Tibial nerve (tissue), 4 donors: ENCODE measurements around the gene THOC6. TPM values are rescaled to one million over a fixed set of nuclear protein-coding genes. Genes with fewer than 3 reads are reported as not detected.

Experiments used
- DNase-seq, 2 donors: peaks; one replicate each; pipeline ENCODE4 v3.0.0-alpha.2; 2019; ENCODE audit warnings: low spot score in 2 of 2
- H3K27ac ChIP-seq, 4 donors: fragments of 200-600 bp; sonication (generic) in 3 of 4; one replicate each; pipeline ENCODE4 v1.5.1; 2017 to 2019; ENCODE audit warnings: mild to moderate bottlenecking in 1 of 4
- H3K27me3 ChIP-seq, 2 donors: fragments of 200-600 bp; sonication (generic) in 1 of 2; one replicate each; pipeline versions ENCODE4 v1.5.1 to v1.6.0; 2017 to 2019
- H3K36me3 ChIP-seq, 3 donors: fragments of 200-600 bp; sonication (generic); one replicate each; pipeline ENCODE4 v1.5.1; 2018 to 2019
- H3K4me1 ChIP-seq, 4 donors: fragments of 200-600 bp; sonication (generic) in 3 of 4; one replicate each; pipeline ENCODE4 v1.5.1; 2017 to 2019
- H3K4me3 ChIP-seq, 4 donors: fragments of 200-600 bp; sonication (generic) in 3 of 4; one replicate each; pipeline ENCODE4 v1.5.1; 2017 to 2019; ENCODE audit warnings: mild to moderate bottlenecking in 1 of 4, moderate library complexity in 1 of 4
- H3K9me3 ChIP-seq, 4 donors: fragments of 200-600 bp; sonication (generic) in 3 of 4; one replicate each; pipeline ENCODE4 v1.5.1; 2017 to 2019
- EP300 ChIP-seq, 2 donors: sonication (generic); formaldehyde crosslinking; IDR thresholded peaks; one replicate each; pipeline ENCODE4 v1.6.1; 2017; ENCODE audit warnings: antibody characterized with exemption in 2 of 2, mild to moderate bottlenecking in 1 of 2
- POLR2A ChIP-seq, 2 donors: fragments of 450-650 bp; IDR thresholded peaks; one replicate each; pipeline ENCODE4 v1.6.1; 2017; ENCODE audit warnings: antibody characterized with exemption in 2 of 2, mild to moderate bottlenecking in 2 of 2, moderate library complexity in 2 of 2
- WGBS, 2 donors: methylation state at CpG; one replicate each; pipeline ENCODE4 v1.1.5; 2018; 5-methylcytosine and 5-hydroxymethylcytosine counted together
- total RNA-seq, 4 donors: library from RNA; depleted of rRNA; stranded (reverse); fragments of >200 nt; gene quantifications; one replicate each; pipeline ENCODE4 v1.1.0, GENCODE V29; 2016
- TF ChIP-seq, protein P1 (sequence below), 5 experiments: fragments of 200-600 bp in 3 of 5; fragments of 450-650 bp in 2 of 5; sonication (generic) in 3 of 5; IDR thresholded peaks; one replicate each; pipeline ENCODE4 v1.5.1; 2016 to 2019; ENCODE audit warnings: antibody characterized with exemption in 5 of 5, mild to moderate bottlenecking in 3 of 5, moderate library complexity in 2 of 5

The THOC6 gene
- total RNA-seq, 4 donors from 2014 or later = 12.2 to 28.5 (median 18.0) TPM

DNA sequence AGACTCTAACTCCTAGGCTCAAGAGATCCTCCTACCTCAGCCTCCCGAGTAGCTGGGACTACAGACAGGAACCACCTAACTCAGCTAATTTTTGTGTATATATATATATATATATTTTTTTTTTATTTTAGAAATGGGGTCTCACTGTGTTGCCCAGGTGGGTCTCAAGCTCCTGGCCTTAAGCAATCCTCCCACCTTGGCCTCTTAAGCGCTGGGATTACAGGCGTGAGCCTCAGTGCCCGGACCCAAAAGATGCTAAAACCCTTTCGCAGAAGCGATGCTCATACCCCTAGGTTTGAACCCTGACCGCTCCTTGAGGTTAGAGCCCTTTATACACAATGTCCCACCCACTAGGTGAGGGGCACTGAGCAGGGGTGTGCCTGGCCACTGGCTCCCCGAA, 13.3 kb upstream of the THOC6 start:
- no peak overlapping the region for H3K4me3 ChIP-seq
- TF ChIP-seq EP300 (IDR thresholded peaks at IDR 0.05) (no peak), POLR2A (IDR thresholded peaks at IDR 0.05) (no peak)
- TF ChIP-seq, protein P1, sequence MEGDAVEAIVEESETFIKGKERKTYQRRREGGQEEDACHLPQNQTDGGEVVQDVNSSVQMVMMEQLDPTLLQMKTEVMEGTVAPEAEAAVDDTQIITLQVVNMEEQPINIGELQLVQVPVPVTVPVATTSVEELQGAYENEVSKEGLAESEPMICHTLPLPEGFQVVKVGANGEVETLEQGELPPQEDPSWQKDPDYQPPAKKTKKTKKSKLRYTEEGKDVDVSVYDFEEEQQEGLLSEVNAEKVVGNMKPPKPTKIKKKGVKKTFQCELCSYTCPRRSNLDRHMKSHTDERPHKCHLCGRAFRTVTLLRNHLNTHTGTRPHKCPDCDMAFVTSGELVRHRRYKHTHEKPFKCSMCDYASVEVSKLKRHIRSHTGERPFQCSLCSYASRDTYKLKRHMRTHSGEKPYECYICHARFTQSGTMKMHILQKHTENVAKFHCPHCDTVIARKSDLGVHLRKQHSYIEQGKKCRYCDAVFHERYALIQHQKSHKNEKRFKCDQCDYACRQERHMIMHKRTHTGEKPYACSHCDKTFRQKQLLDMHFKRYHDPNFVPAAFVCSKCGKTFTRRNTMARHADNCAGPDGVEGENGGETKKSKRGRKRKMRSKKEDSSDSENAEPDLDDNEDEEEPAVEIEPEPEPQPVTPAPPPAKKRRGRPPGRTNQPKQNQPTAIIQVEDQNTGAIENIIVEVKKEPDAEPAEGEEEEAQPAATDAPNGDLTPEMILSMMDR (IDR thresholded peaks at IDR 0.05) = no peak
- WGBS, 2 donors = 89 to 91% methylated on average over 8 of the region's 8 CpGs
- H3K4me1 ChIP-seq = peaks cover 0 to 17% (median 5%) of the 10 kb centered on the region in 4 donors
- H3K36me3 ChIP-seq = no peaks in the 10 kb centered on the region
- peaks cover 0 to 89% of the 10 kb centered on the region in 2 donors for H3K27me3 ChIP-seq
- no peaks in the 10 kb centered on the region for H3K9me3 ChIP-seq
- no peak overlapping the region for H3K27ac ChIP-seq
- no peak for DNase-seq

DNA sequence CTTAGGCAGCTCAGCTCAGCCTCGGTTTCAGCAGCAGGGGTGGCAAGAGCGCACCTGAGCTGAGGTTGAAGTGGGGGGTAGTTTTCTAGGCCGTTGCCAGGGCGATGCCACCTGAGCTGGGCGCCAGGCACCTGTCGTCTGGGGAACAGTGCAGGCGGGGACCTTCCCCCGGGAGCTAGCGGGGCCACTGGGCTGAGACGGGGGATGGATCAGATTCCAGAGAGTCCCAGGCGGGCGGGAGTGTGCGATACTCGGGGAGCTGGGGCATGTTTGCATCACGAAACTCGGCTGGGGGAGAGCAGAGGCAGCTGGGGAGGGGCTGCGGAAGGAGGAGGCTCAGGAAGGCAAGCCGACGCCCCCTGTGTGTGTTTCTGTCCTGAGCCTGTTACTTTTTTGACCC, 11.6 kb upstream of the THOC6 start:
- 10% methylated on average over 17 to 19 of the region's 19 CpGs for WGBS, 2 donors

DNA sequence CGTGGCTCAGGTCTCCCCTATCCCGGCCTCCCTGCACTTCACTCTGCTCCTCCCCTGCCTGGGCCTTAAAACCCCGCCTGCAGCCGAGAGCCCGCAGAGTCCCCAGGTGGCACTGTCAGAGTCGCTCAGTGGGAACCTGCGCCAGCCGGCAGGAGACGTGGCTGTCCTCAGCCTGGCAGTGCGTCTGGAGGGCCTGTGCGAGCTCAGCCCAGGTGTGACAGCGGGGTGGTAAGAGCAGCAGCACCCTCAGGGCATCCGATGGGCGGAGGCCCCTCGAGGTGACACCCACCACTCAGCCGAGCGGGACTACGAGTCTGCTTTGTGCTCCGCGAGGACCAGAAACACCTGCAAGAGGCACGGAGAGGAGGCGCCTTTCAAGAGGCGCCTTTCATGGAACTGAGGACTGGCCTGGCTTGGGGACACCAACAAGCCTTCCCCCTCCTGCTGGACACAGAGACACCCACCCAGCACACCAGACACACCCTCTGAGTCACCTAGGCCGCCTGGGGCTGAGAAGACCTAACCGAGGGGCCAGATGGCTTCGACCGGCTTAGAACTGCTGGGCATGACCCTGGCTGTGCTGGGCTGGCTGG, 10.9 kb upstream of the THOC6 start, which contains the start of gene CLDN9:
Gene CLDN9, plus strand, starts transcription at position 96 of the 593 bp plus-strand sequence. Its CDS starts 440 bp downstream, at position 536.
- no peak for DNase-seq
- no peak for TF ChIP-seq POLR2A (IDR thresholded peaks at IDR 0.05)
- TF ChIP-seq EP300 (IDR thresholded peaks at IDR 0.05) = no peak
- TF ChIP-seq, protein P1 (IDR thresholded peaks at IDR 0.05) = no peak
- Histone ChIP-seq H3K27ac (no peak within 1 kb of the TSS), H3K4me1 (peaks cover 0 to 14% (median 4%) of the 10 kb centered on the region in 4 donors), H3K9me3 (no peaks in the 10 kb centered on the region), H3K36me3 (no peaks in the 10 kb centered on the region), H3K4me3 (no peak within 1 kb of the TSS), H3K27me3 (peaks cover 0 to 74% of the 10 kb centered on the region in 2 donors)
- 32 to 37% methylated on average over 9 to 15 of the region's 27 CpGs for WGBS, 2 donors

More for the DNA sequence above, 11.6 kb upstream of the THOC6 start:
- no peaks in the 10 kb centered on the region for H3K36me3 ChIP-seq
- peaks cover 0 to 74% of the 10 kb centered on the region in 2 donors for H3K27me3 ChIP-seq
- DNase-seq = no peak
- H3K4me3 ChIP-seq = no peak overlapping the region
- peaks cover 0 to 16% (median 5%) of the 10 kb centered on the region in 4 donors for H3K4me1 ChIP-seq
- no peaks in the 10 kb centered on the region for H3K9me3 ChIP-seq
- TF ChIP-seq, protein P1 (IDR thresholded peaks at IDR 0.05) = no peak
- TF ChIP-seq POLR2A (IDR thresholded peaks at IDR 0.05) (no peak), EP300 (IDR thresholded peaks at IDR 0.05) (no peak)
- H3K27ac ChIP-seq = no peak overlapping the region

DNA sequence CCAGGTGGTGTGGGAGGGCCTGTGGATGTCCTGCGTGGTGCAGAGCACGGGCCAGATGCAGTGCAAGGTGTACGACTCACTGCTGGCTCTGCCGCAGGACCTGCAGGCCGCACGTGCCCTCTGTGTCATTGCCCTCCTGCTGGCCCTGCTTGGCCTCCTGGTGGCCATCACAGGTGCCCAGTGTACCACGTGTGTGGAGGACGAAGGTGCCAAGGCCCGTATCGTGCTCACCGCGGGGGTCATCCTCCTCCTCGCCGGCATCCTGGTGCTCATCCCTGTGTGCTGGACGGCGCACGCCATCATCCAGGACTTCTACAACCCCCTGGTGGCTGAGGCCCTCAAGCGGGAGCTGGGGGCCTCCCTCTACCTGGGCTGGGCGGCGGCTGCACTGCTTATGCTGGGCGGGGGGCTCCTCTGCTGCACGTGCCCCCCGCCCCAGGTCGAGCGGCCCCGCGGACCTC, 10.3 kb upstream of the THOC6 start:
- TF ChIP-seq, protein P1 (IDR thresholded peaks at IDR 0.05) = no peak
- no peaks in the 10 kb centered on the region for H3K9me3 ChIP-seq
- WGBS, 2 donors = 40 to 56% methylated on average over 12 to 14 of the region's 27 CpGs
- DNase-seq = no peak
- H3K4me1 ChIP-seq = peaks cover 0 to 14% (median under 1%) of the 10 kb centered on the region in 4 donors
- H3K4me3 ChIP-seq = no peak overlapping the region
- H3K27ac ChIP-seq = no peak overlapping the region
- H3K27me3 ChIP-seq = peaks cover 0 to 74% of the 10 kb centered on the region in 2 donors
- no peaks in the 10 kb centered on the region for H3K36me3 ChIP-seq

DNA sequence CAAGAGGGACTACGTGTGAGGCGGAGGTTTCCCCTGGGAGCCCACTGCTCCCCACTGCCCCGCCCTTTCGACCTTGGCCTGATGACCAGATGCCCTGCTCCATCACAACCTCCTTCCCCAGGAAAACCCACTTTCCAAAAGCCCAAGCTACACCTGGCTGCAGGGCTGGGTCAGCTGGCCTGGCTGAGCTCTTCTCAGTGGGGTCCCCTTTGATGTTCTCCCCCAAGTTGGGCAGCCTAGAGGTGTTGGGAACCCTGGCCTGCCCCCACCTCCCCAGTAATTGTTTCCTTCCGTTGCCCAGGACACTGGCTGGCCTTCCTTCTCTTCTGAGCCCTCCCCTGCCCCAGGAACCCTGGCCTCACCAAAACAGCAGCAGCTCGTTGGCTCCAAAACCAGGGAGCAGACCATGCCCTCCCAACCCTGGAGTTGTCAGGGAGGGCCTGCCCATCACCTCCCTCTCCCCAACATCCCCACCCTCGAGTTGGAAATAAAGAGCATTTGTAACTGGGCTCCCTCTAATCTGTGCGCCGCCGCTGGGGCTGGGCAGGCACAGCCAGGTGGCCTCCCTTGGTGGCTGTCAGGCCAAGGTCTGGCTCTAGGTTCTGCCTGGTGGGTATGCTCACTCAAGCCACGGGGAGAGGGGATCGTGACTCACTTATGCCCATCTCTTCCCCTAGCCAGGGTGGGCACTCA, 9.7 kb upstream of the THOC6 start:
- peaks cover 0 to 74% of the 10 kb centered on the region in 2 donors for H3K27me3 ChIP-seq
- no peak overlapping the region for H3K4me3 ChIP-seq
- H3K36me3 ChIP-seq = no peaks in the 10 kb centered on the region
- no peaks in the 10 kb centered on the region for H3K9me3 ChIP-seq
- DNase-seq = no peak
- WGBS, 2 donors = 45 to 57% methylated on average over 10 to 11 of the region's 12 CpGs
- peaks cover 0 to 11% (median 0%) of the 10 kb centered on the region in 4 donors for H3K4me1 ChIP-seq
- no peak overlapping the region for H3K27ac ChIP-seq
- TF ChIP-seq EP300 (IDR thresholded peaks at IDR 0.05) = no peak
- no peak for TF ChIP-seq POLR2A (IDR thresholded peaks at IDR 0.05)
- TF ChIP-seq, protein P1 (IDR thresholded peaks at IDR 0.05) = no peak
